Neural progenitor cell (in vitro differentiated cells): Measurements from ENCODE around the gene TTR. TPM values are rescaled to one million over a fixed set of nuclear protein-coding genes. Genes with fewer than 3 reads are reported as not detected.

Source experiments
- DNase-seq: peaks from one replicate; pipeline ENCODE4 v3.0.0-alpha.2; 2016; ENCODE audit warnings: low spot score
- H2AFZ ChIP-seq: fragments of 200-600 bp; sonication (generic); replicated peaks from 2 replicates; pipeline ENCODE4 v1.6.1; 2016; ENCODE audit warnings: antibody characterized with exemption
- H3F3A ChIP-seq: fragments of 200-600 bp; sonication (generic); 2 replicates; pipeline ENCODE4 v1.6.1; 2016; ENCODE audit warnings: antibody characterized with exemption, low read depth
- H3K27ac ChIP-seq: fragments of 200-600 bp; sonication (generic); 2 replicates; pipeline ENCODE4 v1.5.1; 2016; ENCODE audit warnings: mild to moderate bottlenecking
- H3K27me3 ChIP-seq: fragments of 200-600 bp; sonication (generic); 2 replicates; pipeline ENCODE4 v1.6.1; 2016; ENCODE audit warnings: mild to moderate bottlenecking, moderate library complexity
- H3K36me3 ChIP-seq: fragments of 200-600 bp; sonication (generic); 2 replicates; pipeline ENCODE4 v1.5.1; 2016
- H3K4me1 ChIP-seq: fragments of 200-600 bp; sonication (generic); 2 replicates; pipeline ENCODE4 v1.6.1; 2016; ENCODE audit warnings: mixed run types
- H3K4me2 ChIP-seq: fragments of 200-600 bp; sonication (generic); 2 replicates; pipeline ENCODE4 v1.6.1; 2016
- H3K4me3 ChIP-seq: fragments of 200-600 bp; sonication (generic); 2 replicates; pipeline ENCODE4 v1.5.1; 2016
- H3K79me2 ChIP-seq: fragments of 200-600 bp; sonication (generic); 2 replicates; pipeline ENCODE4 v1.6.1; 2016; ENCODE audit warnings: low read depth
- H3K9ac ChIP-seq: fragments of 200-600 bp; sonication (generic); 2 replicates; pipeline ENCODE4 v1.6.1; 2016
- H3K9me3 ChIP-seq: fragments of 200-600 bp; sonication (generic); 2 replicates; pipeline ENCODE4 v1.5.1; 2016; ENCODE audit warnings: low read depth
- H4K20me1 ChIP-seq: fragments of 200-600 bp; sonication (generic); 2 replicates; pipeline ENCODE4 v1.6.1; 2016; ENCODE audit warnings: low read depth
- H3K27ac Mint-ChIP-seq: 3 replicates; pipeline ENCODE4 v1.8.0; 2021; ENCODE audit warnings: mixed read lengths
- H3K27me3 Mint-ChIP-seq: 2 replicates; pipeline ENCODE4 v1.8.0; 2022; ENCODE audit warnings: low read depth, mild to moderate bottlenecking, inconsistent platforms, moderate library complexity, mixed read lengths; ENCODE audit not compliant: insufficient read depth
- H3K36me3 Mint-ChIP-seq: 3 replicates; pipeline ENCODE4 v1.8.0; 2021; ENCODE audit warnings: mixed read lengths
- H3K4me1 Mint-ChIP-seq: 3 replicates; pipeline ENCODE4 v1.8.0; 2021; ENCODE audit warnings: mixed read lengths
- H3K4me3 Mint-ChIP-seq: 3 replicates; pipeline ENCODE4 v1.8.0; 2021; ENCODE audit warnings: mild to moderate bottlenecking, moderate library complexity, mixed read lengths
- H3K9me3 Mint-ChIP-seq: 3 replicates; pipeline ENCODE4 v1.8.0; 2020; ENCODE audit warnings: mixed read lengths
- CTCF ChIP-seq: fragments of 200-600 bp; sonication (generic); IDR thresholded peaks from 2 replicates; pipeline ENCODE4 v1.5.1; 2017; ENCODE audit warnings: antibody characterized with exemption, mild to moderate bottlenecking
- EZH2 ChIP-seq: fragments of 200-600 bp; sonication (generic); IDR thresholded peaks from 2 replicates; pipeline ENCODE4 v1.6.1; 2017; ENCODE audit warnings: antibody characterized with exemption, mild to moderate bottlenecking, moderate library complexity
- EZH2phosphoT487 ChIP-seq: fragments of 200-600 bp; sonication (generic); IDR thresholded peaks from 2 replicates; pipeline ENCODE4 v1.6.1; 2017; ENCODE audit warnings: antibody characterized with exemption
- total RNA-seq: library from RNA; depleted of rRNA; stranded (reverse); fragments of >200 nt; gene quantifications from 2 replicates; pipeline ENCODE4 v1.2.3, GENCODE V29; 2015; ENCODE audit warnings: low replicate concordance

TTR gene
- total RNA-seq, 1 donor from 2014 or later: 1.8 TPM

- peaks cover 15% of the 10 kb centered on the region for H3K4me1 Mint-ChIP-seq
- Histone ChIP-seq H3K4me3 (no peak overlapping the region), H3K27ac (no peak overlapping the region), H3K9me3 (no peaks in the 10 kb centered on the region), H3K4me2 (no peak overlapping the region), H4K20me1 (no peaks in the 10 kb centered on the region), H3K9ac (no peak overlapping the region), H3K36me3 (no peaks in the 10 kb centered on the region), H3F3A (no peaks in the 10 kb centered on the region), H3K79me2 (no peaks in the 10 kb centered on the region), H2AFZ (no peak overlapping the region), H3K4me1 (no peaks in the 10 kb centered on the region), H3K27me3 (no peaks in the 10 kb centered on the region)
- no peak overlapping the region for H3K27ac Mint-ChIP-seq
- H3K36me3 Mint-ChIP-seq: peaks cover 2% of the 10 kb centered on the region
- no peak overlapping the region for H3K4me3 Mint-ChIP-seq
- DNase-seq: no peak
- TF ChIP-seq EZH2phosphoT487 (no peak), EZH2 (no peak), CTCF (no peak)
- H3K27me3 Mint-ChIP-seq: peaks cover 7% of the 10 kb centered on the region
- H3K9me3 Mint-ChIP-seq: peaks cover 11% of the 10 kb centered on the region
Observed at GRCh38 chr18:31586616-31587015, 5.1 kb upstream of the TTR start.

GRCh38 chr18:31587529-31587928, 4.1 kb upstream of the TTR start:
- H3K4me1 ChIP-seq: no peaks in the 10 kb centered on the region
- H3K27ac ChIP-seq: no peak overlapping the region
- no peaks in the 10 kb centered on the region for H4K20me1 ChIP-seq
- H3K36me3 ChIP-seq: no peaks in the 10 kb centered on the region
- Mint-ChIP-seq H3K4me3 (no peak overlapping the region), H3K27me3 (peaks cover 7% of the 10 kb centered on the region), H3K9me3 (peaks cover 11% of the 10 kb centered on the region), H3K36me3 (peaks cover 2% of the 10 kb centered on the region), H3K27ac (no peak overlapping the region), H3K4me1 (peaks cover 17% of the 10 kb centered on the region)
- H3K4me2 ChIP-seq: no peak overlapping the region
- DNase-seq: no peak
- no peak overlapping the region for H3K9ac ChIP-seq
- no peaks in the 10 kb centered on the region for H3K27me3 ChIP-seq
- no peak overlapping the region for H2AFZ ChIP-seq
- H3F3A ChIP-seq: no peaks in the 10 kb centered on the region
- no peaks in the 10 kb centered on the region for H3K9me3 ChIP-seq
- H3K4me3 ChIP-seq: no peak overlapping the region
- no peak for TF ChIP-seq EZH2
- no peak for TF ChIP-seq CTCF
- no peak for TF ChIP-seq EZH2phosphoT487
- no peaks in the 10 kb centered on the region for H3K79me2 ChIP-seq

GRCh38 chr18:31590570-31590969, 1.1 kb upstream of the TTR start:
- H3K27ac Mint-ChIP-seq: peak overlapping the region; percentile 84
- H3K4me3 Mint-ChIP-seq: no peak overlapping the region
- TF ChIP-seq EZH2 (no peak), EZH2phosphoT487 (no peak)
- Histone ChIP-seq H3K9ac (no peak overlapping the region), H3K27me3 (no peaks in the 10 kb centered on the region), H2AFZ (no peak overlapping the region), H3F3A (no peaks in the 10 kb centered on the region), H4K20me1 (no peaks in the 10 kb centered on the region), H3K4me1 (no peaks in the 10 kb centered on the region), H3K4me3 (no peak overlapping the region), H3K79me2 (no peaks in the 10 kb centered on the region), H3K36me3 (no peaks in the 10 kb centered on the region), H3K9me3 (no peaks in the 10 kb centered on the region), H3K4me2 (no peak overlapping the region), H3K27ac (no peak overlapping the region)
- peaks cover 10% of the 10 kb centered on the region for H3K27me3 Mint-ChIP-seq
- H3K4me1 Mint-ChIP-seq: peaks cover 22% of the 10 kb centered on the region
- no peak for DNase-seq
- H3K36me3 Mint-ChIP-seq: peaks cover 2% of the 10 kb centered on the region
- peaks cover 15% of the 10 kb centered on the region for H3K9me3 Mint-ChIP-seq

- peaks cover 15% of the 10 kb centered on the region for H3K9me3 Mint-ChIP-seq
- no peak overlapping the region for H3K4me3 Mint-ChIP-seq
Observed at GRCh38 chr18:31591113-31591512, 564 bp upstream of the TTR start.

More at GRCh38 chr18:31591113-31591512, 564 bp upstream of the TTR start:
- no peak overlapping the region for H2AFZ ChIP-seq
- no peaks in the 10 kb centered on the region for H4K20me1 ChIP-seq
- H3K4me2 ChIP-seq: no peak overlapping the region
- no peaks in the 10 kb centered on the region for H3K9me3 ChIP-seq
- no peaks in the 10 kb centered on the region for H3K4me1 ChIP-seq
- no peaks in the 10 kb centered on the region for H3K79me2 ChIP-seq
- Mint-ChIP-seq H3K27me3 (peaks cover 13% of the 10 kb centered on the region), H3K4me1 (peaks cover 28% of the 10 kb centered on the region), H3K27ac (no peak overlapping the region), H3K36me3 (peaks cover 2% of the 10 kb centered on the region)
- no peaks in the 10 kb centered on the region for H3F3A ChIP-seq
- no peak overlapping the region for H3K4me3 ChIP-seq
- no peaks in the 10 kb centered on the region for H3K27me3 ChIP-seq
- no peak for TF ChIP-seq EZH2phosphoT487
- no peak for TF ChIP-seq CTCF
- no peak for TF ChIP-seq EZH2
- H3K9ac ChIP-seq: no peak overlapping the region
- H3K27ac ChIP-seq: no peak overlapping the region
- DNase-seq: no peak
- H3K36me3 ChIP-seq: no peaks in the 10 kb centered on the region
